Lower leg skin (tissue), 4 donors: ENCODE results near the gene GRPR. TPM values are rescaled to one million over a fixed set of nuclear protein-coding genes. Genes with fewer than 3 reads are reported as not detected.
"Not testable (repeated sequence)": the region's sequence is repeated elsewhere in the genome, so short reads cannot be mapped to it uniquely, and the experiment has no call there.

Experiments used
- DNase-seq, 2 donors: peaks; one replicate each; pipeline ENCODE4 v3.0.0-alpha.2; 2019; ENCODE audit warnings: low spot score in 2 of 2
- H3K4me3 ChIP-seq: fragments of 200-600 bp; sonication (generic); 2 replicates; pipeline ENCODE4 v1.5.1; 2017; ENCODE audit warnings: mild to moderate bottlenecking, low read depth; ENCODE audit not compliant: poor library complexity, severe bottlenecking
- POLR2A ChIP-seq, 2 donors: fragments of 450-650 bp; IDR thresholded peaks; one replicate each; pipeline ENCODE4 v1.6.1; 2016 to 2017; ENCODE audit warnings: antibody characterized with exemption in 2 of 2, mild to moderate bottlenecking in 1 of 2, moderate library complexity in 1 of 2
- WGBS, 2 donors: methylation state at CpG; one replicate each; pipeline ENCODE4 v1.1.5; 2018; 5-methylcytosine and 5-hydroxymethylcytosine counted together
- intact Hi-C: fragments of 100-400 bp; cut with DNase I; formaldehyde crosslinking; loops from one replicate; pipeline ENCODE4 v1.15.0; 2023; ENCODE audit warnings: low total_unique reads
- total RNA-seq, 4 donors: library from RNA; depleted of rRNA; stranded (reverse); fragments of >200 nt; gene quantifications; one replicate each; pipeline ENCODE4 v1.1.0, GENCODE V29; 2016
- TF ChIP-seq, protein P1 (sequence below), 3 donors: fragments of 450-650 bp; IDR thresholded peaks; one replicate each; pipeline ENCODE4 v1.5.1; 2016; ENCODE audit warnings: antibody characterized with exemption in 3 of 3, mild to moderate bottlenecking in 3 of 3, moderate library complexity in 2 of 3

Gene GRPR
- total RNA-seq, 4 donors from 2014 or later, result not detected

DNA sequence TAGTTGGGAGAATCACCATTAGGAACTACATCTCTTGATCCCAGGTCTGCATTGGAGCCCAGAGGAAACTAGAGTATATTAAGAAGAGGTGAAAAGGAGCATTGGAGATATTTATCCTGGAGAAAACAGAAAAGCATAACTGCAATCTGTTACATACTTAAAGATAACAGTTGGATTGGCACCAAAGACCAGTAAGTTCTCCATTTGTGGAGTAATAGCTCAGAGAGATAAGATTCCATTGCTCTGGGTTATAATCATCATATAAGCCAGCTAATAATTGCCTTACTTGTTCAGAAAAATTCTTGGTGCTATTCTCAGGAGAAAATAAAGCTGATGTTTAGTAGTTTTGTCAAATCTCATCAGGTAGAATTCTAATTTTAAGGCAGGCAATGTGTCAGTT lies 20.6 kb downstream of the GRPR start:
- intact Hi-C loops, result no loop called here
- TF ChIP-seq, protein P1, sequence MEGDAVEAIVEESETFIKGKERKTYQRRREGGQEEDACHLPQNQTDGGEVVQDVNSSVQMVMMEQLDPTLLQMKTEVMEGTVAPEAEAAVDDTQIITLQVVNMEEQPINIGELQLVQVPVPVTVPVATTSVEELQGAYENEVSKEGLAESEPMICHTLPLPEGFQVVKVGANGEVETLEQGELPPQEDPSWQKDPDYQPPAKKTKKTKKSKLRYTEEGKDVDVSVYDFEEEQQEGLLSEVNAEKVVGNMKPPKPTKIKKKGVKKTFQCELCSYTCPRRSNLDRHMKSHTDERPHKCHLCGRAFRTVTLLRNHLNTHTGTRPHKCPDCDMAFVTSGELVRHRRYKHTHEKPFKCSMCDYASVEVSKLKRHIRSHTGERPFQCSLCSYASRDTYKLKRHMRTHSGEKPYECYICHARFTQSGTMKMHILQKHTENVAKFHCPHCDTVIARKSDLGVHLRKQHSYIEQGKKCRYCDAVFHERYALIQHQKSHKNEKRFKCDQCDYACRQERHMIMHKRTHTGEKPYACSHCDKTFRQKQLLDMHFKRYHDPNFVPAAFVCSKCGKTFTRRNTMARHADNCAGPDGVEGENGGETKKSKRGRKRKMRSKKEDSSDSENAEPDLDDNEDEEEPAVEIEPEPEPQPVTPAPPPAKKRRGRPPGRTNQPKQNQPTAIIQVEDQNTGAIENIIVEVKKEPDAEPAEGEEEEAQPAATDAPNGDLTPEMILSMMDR (IDR thresholded peaks at IDR 0.05), result no peak
- TF ChIP-seq POLR2A (IDR thresholded peaks at IDR 0.05), result no peak
- no peak for DNase-seq
- H3K4me3 ChIP-seq, result no peak overlapping the region

DNA sequence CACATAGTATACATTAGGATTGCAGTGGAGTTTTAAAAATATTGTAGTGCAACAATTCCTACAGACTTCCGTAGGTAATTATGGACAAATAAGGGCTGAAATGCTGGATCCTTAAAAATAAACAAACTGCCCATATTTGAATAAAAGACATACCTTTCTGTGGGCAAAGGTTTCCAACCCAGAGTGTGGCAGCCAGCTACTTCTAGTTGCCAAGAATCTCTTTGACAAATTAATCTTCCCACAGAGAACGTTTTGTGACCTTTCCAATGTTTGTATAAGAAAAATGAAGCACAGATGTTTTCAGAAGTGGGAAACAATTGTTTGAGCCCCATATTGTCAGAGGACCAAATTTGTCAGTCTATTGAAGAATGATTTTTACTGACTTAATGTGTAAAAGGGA lies 21.1 kb downstream of the GRPR start:
- 51 to 56% methylated on average over 2 of the region's 2 CpGs for WGBS, 2 donors
- intact Hi-C loops, result no loop called here
- TF ChIP-seq, protein P1 (IDR thresholded peaks at IDR 0.05), result no peak
- no peak for TF ChIP-seq POLR2A (IDR thresholded peaks at IDR 0.05)

DNA sequence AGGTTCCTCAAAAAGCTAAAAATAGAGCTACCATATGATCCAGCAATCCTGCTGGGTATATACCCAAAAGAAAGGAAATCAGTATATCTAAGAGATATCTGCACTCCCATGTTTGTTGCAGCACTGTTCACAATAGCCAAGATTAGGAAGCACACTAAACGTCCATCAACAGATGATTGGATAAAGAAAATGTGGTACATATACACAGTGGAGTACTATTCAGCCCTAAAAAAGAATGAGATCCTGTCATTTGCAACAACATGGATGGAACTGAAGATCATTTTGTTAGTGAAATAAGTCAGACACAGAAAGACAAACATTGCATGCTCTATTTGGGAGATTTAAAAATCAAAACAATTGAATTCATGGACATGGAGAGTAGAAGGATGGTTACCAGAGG lies 21.7 kb downstream of the GRPR start:
- 50 to 73% methylated on average over 1 of the region's 1 CpG for WGBS, 2 donors
- intact Hi-C loops, DNase-seq, H3K4me3 ChIP-seq: not testable (repeated sequence)

More for the DNA sequence above, 21.1 kb downstream of the GRPR start:
- no peak overlapping the region for H3K4me3 ChIP-seq
- no peak for DNase-seq

DNA sequence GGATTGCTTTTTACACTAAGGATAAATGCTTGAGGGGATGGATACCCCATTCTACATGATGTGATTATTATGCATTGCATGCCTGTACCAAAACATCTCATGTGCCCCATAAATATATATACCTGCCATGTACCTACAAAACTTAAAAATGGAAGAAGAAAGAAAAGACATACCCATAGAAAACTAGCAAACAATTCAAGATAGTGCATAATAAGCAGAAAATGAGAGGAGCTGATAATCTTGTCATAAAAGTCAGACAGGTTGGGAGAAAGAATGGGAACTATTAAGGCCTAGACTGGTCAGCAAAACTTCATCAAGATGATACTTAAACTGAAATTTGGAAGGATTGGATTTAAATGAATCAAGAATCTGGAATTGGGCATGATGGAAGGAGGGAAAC lies 22.3 kb downstream of the GRPR start:
- TF ChIP-seq POLR2A (IDR thresholded peaks at IDR 0.05), result no peak
- TF ChIP-seq, protein P1 (IDR thresholded peaks at IDR 0.05), result no peak
- no peak for DNase-seq
- intact Hi-C loops, result no loop called here
- no peak overlapping the region for H3K4me3 ChIP-seq

DNA sequence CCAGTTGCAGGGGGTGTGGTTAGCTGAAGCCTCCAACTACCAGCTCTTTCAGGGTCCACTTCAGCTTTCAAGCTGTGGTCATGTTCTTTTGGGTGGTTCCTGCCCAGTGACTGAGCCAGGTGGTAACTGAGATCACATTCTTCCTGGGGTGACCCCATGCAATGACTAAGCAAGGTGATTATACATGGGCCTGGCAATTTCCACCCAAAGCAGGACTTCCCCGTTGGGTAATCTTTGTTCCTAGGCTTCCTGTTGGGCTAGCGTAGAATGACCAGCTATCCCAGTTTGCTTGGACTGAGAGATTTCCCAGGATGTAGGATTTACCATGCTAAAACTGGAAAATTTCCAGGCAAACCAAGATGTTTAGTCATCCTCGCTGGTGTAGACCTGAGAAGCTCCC lies 25.5 kb downstream of the GRPR start:
- TF ChIP-seq POLR2A (IDR thresholded peaks at IDR 0.05), result no peak
- TF ChIP-seq, protein P1 (IDR thresholded peaks at IDR 0.05), result no peak
- DNase-seq, result no peak
- H3K4me3 ChIP-seq, result no peak overlapping the region
- intact Hi-C loops, result no loop called here
- 84 to 85% methylated on average over 3 of the region's 3 CpGs for WGBS, 2 donors

DNA sequence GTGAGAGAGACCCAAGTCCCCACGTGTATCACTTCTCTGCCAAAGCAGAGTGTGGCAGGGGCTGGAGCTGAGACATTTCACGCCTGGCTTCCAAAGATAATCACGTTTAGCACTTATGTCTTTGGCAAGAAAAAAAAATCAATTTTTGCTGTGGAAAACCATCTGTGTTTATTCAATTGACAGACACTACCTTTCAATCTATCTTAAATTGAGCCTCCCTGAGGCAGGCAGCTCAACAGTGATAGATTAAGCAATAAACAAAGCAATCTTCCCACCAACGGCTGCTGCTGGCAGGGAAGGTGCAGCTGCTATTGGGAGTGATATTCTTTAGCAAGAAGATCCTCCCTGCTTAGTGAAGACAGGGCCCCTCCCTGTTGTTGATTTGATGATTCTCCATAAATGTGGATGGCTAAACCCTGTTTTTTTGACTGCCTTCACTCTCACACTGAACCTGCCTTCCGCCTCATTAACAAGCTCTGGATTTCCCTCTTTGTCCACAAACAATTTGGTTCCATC lies 32.3 kb downstream of the GRPR start:
- TF ChIP-seq, protein P1 (IDR thresholded peaks at IDR 0.05), result no peak
- TF ChIP-seq POLR2A (IDR thresholded peaks at IDR 0.05), result no peak
- intact Hi-C loops, result no loop called here
- H3K4me3 ChIP-seq, result no peak overlapping the region
- 54 to 63% methylated on average over 5 of the region's 5 CpGs for WGBS, 2 donors
- no peak for DNase-seq
